H1 (cell line): ENCODE data around the gene COMMD1. TPM values are rescaled to one million over a fixed set of nuclear protein-coding genes. Genes with fewer than 3 reads are reported as not detected.

ENCODE experiments used
- CTCF ChIA-PET: fragments of 300-600 bp; sonication (Branson Sonifier 250); formaldehyde crosslinking; loops from one replicate; lab custom pipeline; 2021; ENCODE audit not compliant: partially characterized antibody; lab: Charles Lee
- POLR2A ChIA-PET: fragments of 300-600 bp; sonication (Branson Sonifier 250); formaldehyde crosslinking; loops from one replicate; lab custom pipeline; 2021; ENCODE audit warnings: inconsistent platforms; ENCODE audit not compliant: partially characterized antibody; lab: Charles Lee
- DNase-seq, 2 experiments: peaks; one replicate each; pipeline versions ENCODE4 v3.0.0 to v3.0.0-alpha.2; 2010 to 2022; ENCODE audit warnings: low spot score in 2 of 2, low read depth in 1 of 2, mixed read lengths in 1 of 2
- FAIRE-seq: peaks from 2 replicates; lab custom pipeline; 2011; peaks lifted over from hg19 to GRCh38; lab: Jason Lieb, UNC
- H2AFZ ChIP-seq: 2 replicates; pipeline ENCODE4 v1.8.1; 2012; ENCODE audit warnings: low read length, inconsistent platforms
- H2AK5ac ChIP-seq: 2 replicates; pipeline ENCODE4 v1.6.1; 2013; ENCODE audit warnings: low read depth, low read length
- H2BK120ac ChIP-seq: replicated peaks from 2 replicates; pipeline ENCODE3; 2013; ENCODE audit warnings: low read depth, low read length, inconsistent platforms
- H2BK12ac ChIP-seq: 2 replicates; pipeline ENCODE4 v1.6.1; 2013; ENCODE audit warnings: low read depth, low read length
- H2BK15ac ChIP-seq: 2 replicates; pipeline ENCODE4 v1.6.1; 2013; ENCODE audit warnings: low read length
- H2BK20ac ChIP-seq: 2 replicates; pipeline ENCODE4 v1.6.1; 2013; ENCODE audit warnings: low read length
- H2BK5ac ChIP-seq: 2 replicates; pipeline ENCODE4 v1.6.1; 2013; ENCODE audit warnings: low read depth, low read length
- H3K14ac ChIP-seq: 2 replicates; pipeline ENCODE4 v1.6.1; 2013; ENCODE audit warnings: inconsistent platforms; ENCODE audit not compliant: insufficient read length
- H3K18ac ChIP-seq: 2 replicates; pipeline ENCODE4 v1.6.1; 2013; ENCODE audit warnings: low read length; ENCODE audit errors: extremely low read depth
- H3K23ac ChIP-seq: 2 replicates; pipeline ENCODE4 v1.6.1; 2013; ENCODE audit warnings: inconsistent platforms; ENCODE audit not compliant: insufficient read length
- H3K23me2 ChIP-seq: 2 replicates; pipeline ENCODE4 v1.6.1; 2013; ENCODE audit warnings: low read depth, low read length
- H3K27ac ChIP-seq: 2 replicates; pipeline ENCODE4 v1.6.1; 2011; ENCODE audit warnings: low read depth, low read length, inconsistent platforms
- H3K27me3 ChIP-seq, 4 experiments: replicated peaks in 1 of 4; 1 replicate in 1 of 4; 2 replicates in 3 of 4; pipeline versions ENCODE4 v1.6.1 to v1.8.1; 2011 to 2013; ENCODE audit warnings: low read length in 3 of 4, mild to moderate bottlenecking in 3 of 4, inconsistent platforms in 2 of 4, mixed read lengths in 2 of 4, moderate library complexity in 1 of 4; ENCODE audit not compliant: control insufficient read depth in 3 of 4, insufficient read depth in 3 of 4; ENCODE audit errors: extremely low read depth in 1 of 4
- H3K36me3 ChIP-seq, 4 experiments: 2 replicates each; pipeline versions ENCODE4 v1.6.1 to v1.8.1; 2011 to 2013; ENCODE audit warnings: mild to moderate bottlenecking in 4 of 4, low read length in 3 of 4, moderate library complexity in 2 of 4, control low read depth in 1 of 4, inconsistent platforms in 1 of 4; ENCODE audit not compliant: insufficient read depth in 4 of 4, control insufficient read depth in 2 of 4
- H3K4ac ChIP-seq: replicated peaks from 2 replicates; pipeline ENCODE3; 2013; ENCODE audit warnings: low read length, low read depth, mixed read lengths, inconsistent platforms; ENCODE audit not compliant: insufficient read length
- H3K4me1 ChIP-seq, 4 experiments: replicated peaks in 1 of 4; 1 replicate in 1 of 4; 2 replicates in 3 of 4; pipeline versions ENCODE4 v1.6.1 to v1.8.1; 2011 to 2013; ENCODE audit warnings: low read length in 3 of 4, inconsistent platforms in 2 of 4, mixed read lengths in 1 of 4; ENCODE audit not compliant: insufficient read depth in 4 of 4, control insufficient read depth in 3 of 4
- H3K4me2 ChIP-seq, 2 experiments: 2 replicates each; pipeline versions ENCODE4 v1.6.1 to v1.8.1; 2011 to 2013; ENCODE audit warnings: low read depth in 2 of 2, low read length in 2 of 2, control low read depth in 1 of 2, inconsistent platforms in 1 of 2, mild to moderate bottlenecking in 1 of 2; ENCODE audit not compliant: insufficient read depth in 1 of 2
- H3K4me3 ChIP-seq, 4 experiments: fragments of 200-600, 300-600 bp in 1 of 4; sonication (generic), shearing (Covaris generic), sonication (Bioruptor Twin) in 1 of 4; 2 replicates each; pipeline versions ENCODE4 v1.5.1 to v1.8.1; 2011 to 2016; ENCODE audit warnings: low read length in 4 of 4, low read depth in 3 of 4, control low read depth in 2 of 4, inconsistent platforms in 2 of 4, mild to moderate bottlenecking in 2 of 4, mixed read lengths in 1 of 4, moderate library complexity in 1 of 4; ENCODE audit not compliant: insufficient read depth in 2 of 4; ENCODE audit errors: extremely low read depth in 1 of 4
- H3K56ac ChIP-seq: replicated peaks from 2 replicates; pipeline ENCODE3; 2013; ENCODE audit warnings: low read depth, mild to moderate bottlenecking, mixed read lengths, low read length, inconsistent platforms; ENCODE audit not compliant: insufficient read length
- H3K79me1 ChIP-seq: 2 replicates; pipeline ENCODE4 v1.6.1; 2013; ENCODE audit warnings: low read depth, low read length, control low read depth
- H3K79me2 ChIP-seq, 2 experiments: 2 replicates each; pipeline versions ENCODE4 v1.6.1 to v1.8.1; 2012 to 2013; ENCODE audit warnings: low read length in 2 of 2, mild to moderate bottlenecking in 2 of 2, inconsistent platforms in 1 of 2; ENCODE audit not compliant: insufficient read depth in 2 of 2, control insufficient read depth in 1 of 2
- H3K9ac ChIP-seq, 4 experiments: replicated peaks in 1 of 4; 1 replicate in 1 of 4; 2 replicates in 3 of 4; pipeline versions ENCODE4 v1.6.1 to v1.8.1; 2011 to 2013; ENCODE audit warnings: low read depth in 3 of 4, low read length in 3 of 4, control low read depth in 2 of 4, mild to moderate bottlenecking in 2 of 4, moderate library complexity in 2 of 4, inconsistent platforms in 1 of 4; ENCODE audit errors: extremely low read depth in 1 of 4
- H3K9me3 ChIP-seq, 2 experiments: 2 replicates each; pipeline versions ENCODE4 v1.6.1 to v1.8.1; 2012 to 2013; ENCODE audit warnings: mild to moderate bottlenecking in 2 of 2, moderate library complexity in 2 of 2, control low read depth in 1 of 2, inconsistent platforms in 1 of 2, low read depth in 1 of 2, low read length in 1 of 2, mixed read lengths in 1 of 2; ENCODE audit not compliant: insufficient read depth in 2 of 2
- H4K20me1 ChIP-seq, 2 experiments: replicated peaks in 1 of 2; 2 replicates each; pipeline versions ENCODE3 to v1.8.1; 2011 to 2013; ENCODE audit warnings: inconsistent platforms in 2 of 2, low read length in 2 of 2, mild to moderate bottlenecking in 1 of 2; ENCODE audit not compliant: insufficient read depth in 2 of 2, control insufficient read depth in 1 of 2
- H4K5ac ChIP-seq: 2 replicates; pipeline ENCODE4 v1.6.1; 2013; ENCODE audit warnings: low read length, low read depth, mixed read lengths, inconsistent platforms; ENCODE audit not compliant: insufficient read length
- H4K8ac ChIP-seq: 2 replicates; pipeline ENCODE4 v1.8.0; 2013; ENCODE audit warnings: mild to moderate bottlenecking, moderate library complexity, low read length, inconsistent platforms; ENCODE audit not compliant: insufficient read depth; ENCODE audit errors: extremely low read depth
- H4K91ac ChIP-seq: replicated peaks from 2 replicates; pipeline ENCODE3; 2013; ENCODE audit warnings: low read length, mixed read lengths, inconsistent platforms; ENCODE audit not compliant: insufficient read length
- MAX ChIP-seq: IDR thresholded peaks from 2 replicates; pipeline ENCODE4 v1.6.1; 2012; ENCODE audit warnings: inconsistent platforms
- WGBS, 2 experiments: shearing (Covaris generic) in 1 of 2; methylation state at CpG; one replicate each; pipeline versions ENCODE4 v1.1.6 to v1.1.7; 2013 to 2015; ENCODE audit warnings: low lambda C conversion rate in 2 of 2, mixed read lengths in 2 of 2, inconsistent platforms in 1 of 2, low coverage in 1 of 2, missing lambda C conversion rate in 1 of 2; ENCODE audit not compliant: insufficient replicate concordance in 2 of 2, insufficient coverage in 1 of 2, insufficient read length in 1 of 2; ENCODE audit errors: extremely low coverage in 1 of 2, missing lambda C conversion rate in 1 of 2; 5-methylcytosine and 5-hydroxymethylcytosine counted together
- polyA plus RNA-seq, 7 experiments: library from polyadenylated mRNA; depleted of rRNA in 3 of 7; stranded (reverse) in 5 of 7; unstranded in 2 of 7; fragments of >200 nt in 5 of 7; fragments of 200-250 nt in 2 of 7; gene quantifications; 1 replicate in 5 of 7; 2 replicates in 1 of 7; 4 replicates in 1 of 7; pipeline versions ENCODE4 v1.2.1 to v1.2.3, GENCODE V29; 2011 to 2013; ENCODE audit warnings: missing spikeins in 2 of 7, mixed read lengths in 2 of 7
- total RNA-seq: library from RNA; stranded (reverse); fragmentation: NEBNext Ultra II Directional; extraction: Animal tissue kit (Norgen Biotek cat#: 25700); gene quantifications from 2 replicates; pipeline ENCODE4 v1.2.1, GENCODE V29; 2021

Gene COMMD1
- total and polyA plus RNA-seq, 2 of the 8 experiments (the other 6 are each of a cell fraction or from before 2014, with no cell fraction given) = 23.5 to 28.3 TPM

GRCh38 chr2:62144689-62145477 is 239.4 kb downstream of the COMMD1 start:
- WGBS, 2 experiments = 98% methylated on average over 5 of the region's 5 CpGs; no CpG with 5 or more reads in 1 of the 2 experiments
- Histone ChIP-seq H3K27ac (no peak overlapping the region), H3K36me3 (no peaks in the 10 kb centered on the region), H2BK15ac (no peak overlapping the region), H3K23me2 (no peaks in the 10 kb centered on the region), H2BK20ac (no peak overlapping the region), H3K9ac (no peak overlapping the region), H3K4ac (no peak overlapping the region), H4K91ac (no peak overlapping the region), H3K18ac (no peak overlapping the region), H3K9me3 (no peaks in the 10 kb centered on the region), H3K79me1 (no peaks in the 10 kb centered on the region), H4K8ac (no peak overlapping the region), H3K4me3 (no peak overlapping the region), H3K27me3 (no peaks in the 10 kb centered on the region), H4K20me1 (no peaks in the 10 kb centered on the region), H2AFZ (no peak overlapping the region), H4K5ac (no peak overlapping the region), H2BK5ac (no peak overlapping the region), H2AK5ac (no peak overlapping the region), H3K79me2 (no peaks in the 10 kb centered on the region), H3K4me1 (peaks cover 0 to 1% (median 0%) of the 10 kb centered on the region in 4 experiments; a peak in 1 of 7 replicates), H2BK12ac (no peak overlapping the region), H3K56ac (no peak overlapping the region), H3K23ac (no peak overlapping the region), H2BK120ac (no peak overlapping the region), H3K14ac (no peak overlapping the region), H3K4me2 (no peak overlapping the region)
- TF ChIP-seq MAX = no peak
- FAIRE-seq = no peak
- DNase-seq = no peak
- ChIA-PET POLR2A (no interaction called here), CTCF (no interaction called here)
